Smooth muscle cell of the brain vasculature (primary cell): ENCODE results near the gene ADNP.

Source experiments
- DNase-seq: peaks from one replicate; pipeline ENCODE4 v3.0.0-alpha.2; 2012; ENCODE audit warnings: low read depth, low spot score

Gene ADNP

GRCh38 chr20:50850721-50851286 lies 80.4 kb downstream of the ADNP start:
- no peak for DNase-seq

- DNase-seq = no peak
Observed at GRCh38 chr20:50848846-50849673, 82.2 kb downstream of the ADNP start.

DNA sequence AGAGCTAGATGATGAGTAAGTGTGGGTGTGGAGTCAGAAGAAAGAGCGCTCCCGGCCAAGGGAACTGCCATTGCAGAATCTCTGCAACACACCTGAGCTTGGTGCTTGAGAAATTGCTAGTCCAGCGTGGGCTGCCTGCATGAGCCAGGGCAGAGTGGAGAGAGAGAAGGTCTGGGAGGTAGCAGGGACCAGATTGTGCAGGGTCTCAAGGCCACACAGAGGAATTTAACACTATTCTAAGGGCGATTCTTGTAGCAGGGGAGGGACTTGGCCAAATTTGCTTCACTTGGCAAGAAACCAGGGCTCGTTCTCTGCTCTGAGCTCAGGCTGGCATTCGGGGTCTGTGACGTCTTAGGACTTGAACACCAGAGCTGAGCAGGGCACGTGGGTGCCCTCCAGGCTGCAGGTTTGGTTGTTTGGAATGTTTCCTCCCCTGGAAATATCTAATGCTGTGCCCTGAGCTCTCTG lies 82.9 kb downstream of the ADNP start:
- DNase-seq = no peak

DNA sequence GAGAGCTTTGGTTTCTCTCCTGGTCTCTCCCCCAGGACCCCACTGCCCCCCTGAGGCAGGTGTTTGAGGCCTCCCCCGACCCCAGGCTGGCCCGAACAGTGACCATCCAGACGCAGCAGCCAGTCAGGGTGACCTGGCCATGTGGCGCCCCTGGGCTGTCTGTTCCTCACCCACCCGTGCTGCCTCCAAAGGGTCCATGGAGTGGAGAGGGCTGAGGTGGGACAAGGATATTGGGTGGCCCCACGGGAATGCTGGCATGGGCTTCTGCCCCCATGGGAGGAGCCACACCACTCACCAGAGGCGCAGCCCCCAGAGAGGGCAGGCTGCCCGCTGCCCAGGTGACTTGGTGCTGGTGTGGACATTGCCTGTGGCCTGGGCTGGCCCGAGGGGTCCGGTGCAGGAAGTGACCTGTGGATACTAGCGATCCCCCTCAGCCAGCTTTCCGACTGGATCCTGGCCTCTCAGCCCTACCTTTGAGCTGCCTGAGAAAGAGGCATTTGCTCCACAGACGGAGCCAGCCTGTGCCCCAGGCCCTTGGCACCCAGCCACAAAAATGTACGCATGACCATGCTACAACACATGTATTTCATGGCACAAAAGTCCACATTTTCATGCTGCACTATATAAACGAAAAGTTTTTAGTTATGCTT lies 85.5 kb downstream of the ADNP start:
- DNase-seq = no peak

GRCh38 chr20:50844430-50845100 lies 86.7 kb downstream of the ADNP start:
- DNase-seq = peak; percentile 52

DNA sequence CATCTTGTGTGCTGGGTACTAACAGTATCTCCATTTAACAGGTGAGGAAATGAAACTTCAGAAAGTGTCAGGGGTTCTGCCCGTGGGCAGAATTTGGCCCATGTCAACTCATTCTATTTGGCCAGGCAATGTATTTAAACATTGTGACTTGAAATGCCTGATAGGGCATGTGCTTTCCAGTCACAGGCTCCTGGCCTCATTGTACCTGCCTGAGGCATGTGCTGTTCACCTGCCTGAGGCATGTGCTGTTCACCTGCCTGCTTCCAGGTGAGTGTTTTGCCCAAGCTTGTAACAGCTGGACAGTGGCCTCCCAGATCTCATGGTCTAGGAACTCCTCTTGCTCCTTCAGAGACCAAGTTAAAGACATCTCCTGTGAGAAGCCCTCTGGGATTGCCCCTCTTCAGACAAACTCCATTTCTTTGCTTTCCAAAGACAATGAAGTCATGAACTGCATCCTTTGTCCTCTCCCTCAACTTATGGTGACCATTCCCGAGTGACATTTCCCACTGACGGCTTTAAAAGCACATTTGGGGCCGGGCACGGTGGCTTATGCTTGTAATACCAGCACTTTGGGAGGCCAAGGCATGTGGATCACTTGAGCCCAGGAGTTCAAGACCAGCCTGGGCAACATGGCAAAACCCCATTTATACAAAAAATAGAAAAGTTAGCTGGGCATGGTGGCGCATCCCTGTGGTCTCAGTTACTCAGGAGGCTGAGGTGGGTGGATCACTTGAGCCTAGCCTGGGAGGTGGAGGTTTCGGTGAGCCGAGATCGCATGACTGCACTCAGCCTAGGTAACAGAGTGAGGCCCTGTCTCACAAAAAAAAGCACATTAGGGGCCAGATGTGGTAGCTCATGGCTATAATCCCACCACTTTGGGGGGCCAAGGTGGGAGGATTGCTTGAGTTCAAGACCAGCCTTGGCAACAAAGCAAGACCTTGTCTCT lies 87.6 kb downstream of the ADNP start:
- DNase-seq = no peak

GRCh38 chr20:50842821-50843220 lies 88.4 kb downstream of the ADNP start:
- DNase-seq = no peak
